SK-N-SH (cell line): ENCODE results near the gene RPP21. TPM values are rescaled to one million over a fixed set of nuclear protein-coding genes. Genes with fewer than 3 reads are reported as not detected.
A peak's percentile ranks its signal among the peaks of the same experiment; 100 is the strongest.

ENCODE experiments used
- CTCF ChIA-PET: fragments of 300-600, 350-600 bp; formaldehyde crosslinking; extraction: SDS; loops from one replicate; lab custom pipeline; 2021; lab: Yijun Ruan, JAX
- POLR2A ChIA-PET: fragments of 350-600 bp; sonication (Branson Sonifier 250); formaldehyde crosslinking; extraction: SDS; loops from one replicate; lab custom pipeline; 2020; ENCODE audit warnings: antibody characterized with exemption, inconsistent platforms; lab: Yijun Ruan, JAX
- DNase-seq: peaks from one replicate; pipeline ENCODE4 v3.0.0; 2012
- H2AFZ ChIP-seq: fragments of 200-600 bp; sonication (generic); 2 replicates; pipeline ENCODE4 v1.8.1; 2016; ENCODE audit warnings: antibody characterized with exemption, mild to moderate bottlenecking, low read depth
- H3F3A ChIP-seq: fragments of 200-600 bp; sonication (generic); replicated peaks from 2 replicates; pipeline ENCODE3; 2016; ENCODE audit warnings: antibody characterized with exemption, mild to moderate bottlenecking; ENCODE audit not compliant: insufficient read depth
- H3K27ac ChIP-seq, 2 experiments: fragments of 200-500 bp in 1 of 2; fragments of 200-600 bp in 1 of 2; sonication (Bioruptor generic) in 1 of 2; sonication (generic), shearing (Covaris generic) in 1 of 2; 2 replicates each; pipeline versions ENCODE4 v1.5.1 to v1.6.1; 2014 to 2016; ENCODE audit warnings: low read depth in 2 of 2, inconsistent platforms in 1 of 2, low read length in 1 of 2, mild to moderate bottlenecking in 1 of 2, mixed read lengths in 1 of 2
- H3K27me3 ChIP-seq: fragments of 200-600 bp; sonication (generic), shearing (Covaris generic); 2 replicates; pipeline ENCODE4 v1.6.1; 2016; ENCODE audit warnings: mixed run types; ENCODE audit not compliant: insufficient read depth
- H3K36me3 ChIP-seq, 2 experiments: fragments of 200-500 bp in 1 of 2; fragments of 200-600 bp in 1 of 2; sonication (Bioruptor generic) in 1 of 2; sonication (generic) in 1 of 2; replicated peaks in 1 of 2; 2 replicates each; pipeline versions ENCODE3 to v1.5.1; 2014 to 2016; ENCODE audit warnings: low read length in 1 of 2, mild to moderate bottlenecking in 1 of 2; ENCODE audit not compliant: insufficient read depth in 2 of 2, control insufficient read depth in 1 of 2
- H3K4me1 ChIP-seq, 2 experiments: fragments of 200-500 bp in 1 of 2; fragments of 200-600 bp in 1 of 2; sonication (Bioruptor generic) in 1 of 2; sonication (generic), shearing (Covaris generic) in 1 of 2; 2 replicates each; pipeline versions ENCODE4 v1.5.1 to v1.6.1; 2014 to 2016; ENCODE audit warnings: low read depth in 1 of 2, low read length in 1 of 2, mixed run types in 1 of 2; ENCODE audit not compliant: insufficient read depth in 2 of 2, control insufficient read depth in 1 of 2
- H3K4me2 ChIP-seq: fragments of 200-600 bp; sonication (generic), shearing (Covaris generic); 2 replicates; pipeline ENCODE4 v1.6.1; 2017; ENCODE audit warnings: mixed run types
- H3K4me3 ChIP-seq, 2 experiments: fragments of 200-500 bp in 1 of 2; fragments of 200-600 bp in 1 of 2; sonication (Bioruptor generic) in 1 of 2; sonication (generic), shearing (Covaris generic) in 1 of 2; 2 replicates each; pipeline versions ENCODE4 v1.5.1 to v1.8.1; 2014 to 2016; ENCODE audit warnings: low read depth in 2 of 2, inconsistent platforms in 1 of 2, low read length in 1 of 2, mild to moderate bottlenecking in 1 of 2, mixed read lengths in 1 of 2, moderate library complexity in 1 of 2
- H3K79me2 ChIP-seq: fragments of 200-600 bp; sonication (generic); 2 replicates; pipeline ENCODE4 v1.8.1; 2017; ENCODE audit warnings: mild to moderate bottlenecking; ENCODE audit not compliant: insufficient read depth
- H3K9ac ChIP-seq: fragments of 200-600 bp; sonication (generic); 2 replicates; pipeline ENCODE4 v1.6.1; 2017; ENCODE audit warnings: mixed run types
- H3K9me2 ChIP-seq: fragments of 200-600 bp; sonication (generic); 2 replicates; pipeline ENCODE4 v1.6.1; 2017; ENCODE audit warnings: mixed run types
- H3K9me3 ChIP-seq: fragments of 200-600 bp; sonication (generic); 2 replicates; pipeline ENCODE4 v1.6.1; 2017; ENCODE audit warnings: mixed run types, mild to moderate bottlenecking, moderate library complexity
- H4K20me1 ChIP-seq: fragments of 200-600 bp; sonication (generic); 2 replicates; pipeline ENCODE4 v1.6.1; 2017; ENCODE audit warnings: mild to moderate bottlenecking, mixed run types; ENCODE audit not compliant: insufficient read depth
- CHD2 ChIP-seq: fragments of 150-350 bp; IDR thresholded peaks from 2 replicates; pipeline ENCODE4 v1.6.1; 2018; ENCODE audit warnings: low read length; ENCODE audit not compliant: partially characterized antibody
- ELF1 ChIP-seq: IDR thresholded peaks from 2 replicates; pipeline ENCODE4 v1.4.0; 2012
- EP300 ChIP-seq, 2 experiments: IDR thresholded peaks; 2 replicates each; pipeline versions ENCODE4 v1.4.0 to v1.6.1; 2012; ENCODE audit warnings: borderline replicate concordance in 1 of 2, low read depth in 1 of 2, low read length in 1 of 2
- EZH2phosphoT487 ChIP-seq: fragments of 200-600 bp; sonication (generic); IDR thresholded peaks from 2 replicates; pipeline ENCODE4 v1.6.1; 2017; ENCODE audit warnings: low read depth, mixed run types, mild to moderate bottlenecking, antibody characterized with exemption, moderate library complexity, borderline replicate concordance
- FOSL2 ChIP-seq: IDR thresholded peaks from 2 replicates; pipeline ENCODE4 v1.4.0; 2012; ENCODE audit warnings: low read depth, mild to moderate bottlenecking, moderate library complexity, borderline replicate concordance
- FOXM1 ChIP-seq: IDR thresholded peaks from 2 replicates; pipeline ENCODE4 v1.4.0; 2012; ENCODE audit warnings: low read depth, mild to moderate bottlenecking
- GABPA ChIP-seq: IDR thresholded peaks from 2 replicates; pipeline ENCODE4 v1.4.0; 2012; ENCODE audit warnings: low read depth, mild to moderate bottlenecking
- GATA2 ChIP-seq: sonication (generic); formaldehyde crosslinking; IDR thresholded peaks from 2 replicates; pipeline ENCODE4 v1.5.0; 2020; ENCODE audit warnings: mild to moderate bottlenecking, missing genetic modification reagents
- JUND ChIP-seq: IDR thresholded peaks from 2 replicates; pipeline ENCODE4 v1.4.0; 2012
- MEF2A ChIP-seq: IDR thresholded peaks from 2 replicates; pipeline ENCODE4 v1.4.0; 2012; ENCODE audit warnings: low read depth, borderline replicate concordance
- POLR2AphosphoS5 ChIP-seq: IDR thresholded peaks from 2 replicates; pipeline ENCODE4 v1.6.1; 2012; ENCODE audit warnings: low read depth, low read length
- RAD21 ChIP-seq: IDR thresholded peaks from 2 replicates; pipeline ENCODE4 v1.6.1; 2012; ENCODE audit warnings: mild to moderate bottlenecking, low read length
- RXRA ChIP-seq: IDR thresholded peaks from 2 replicates; pipeline ENCODE4 v1.4.0; 2012; ENCODE audit warnings: low read depth, mild to moderate bottlenecking, borderline replicate concordance
- SMC3 ChIP-seq: IDR thresholded peaks from 2 replicates; pipeline ENCODE4 v1.6.1; 2012; ENCODE audit warnings: low read depth, low read length, improper control_type of control experiment
- TCF12 ChIP-seq: IDR thresholded peaks from 2 replicates; pipeline ENCODE4 v1.4.0; 2012
- TEAD4 ChIP-seq: IDR thresholded peaks from 2 replicates; pipeline ENCODE4 v1.4.0; 2012; ENCODE audit warnings: mild to moderate bottlenecking, borderline replicate concordance; ENCODE audit not compliant: insufficient read depth
- YY1 ChIP-seq: IDR thresholded peaks from 2 replicates; pipeline ENCODE4 v1.4.0; 2012; ENCODE audit warnings: low read depth, mild to moderate bottlenecking
- WGBS: methylation state at CpG from one replicate; pipeline ENCODE4 v1.1.6; 2017; ENCODE audit warnings: low lambda C conversion rate; 5-methylcytosine and 5-hydroxymethylcytosine counted together
- polyA plus RNA-seq, 3 experiments: library from polyadenylated mRNA; depleted of rRNA; stranded (reverse); fragments of >200 nt; gene quantifications; 2 replicates each; pipeline ENCODE4 v1.2.3, GENCODE V29; 2012
- TF ChIP-seq, protein P1 (sequence below): fragments of 150-350 bp; IDR thresholded peaks from 2 replicates; pipeline ENCODE4 v1.6.1; 2016; ENCODE audit warnings: mild to moderate bottlenecking, low read depth, low read length
- TF ChIP-seq, protein P2 (sequence below): IDR thresholded peaks from 2 replicates; pipeline ENCODE4 v1.4.0; 2012; ENCODE audit warnings: low read depth

The RPP21 gene
- polyA plus RNA-seq, 1 of the 3 experiments (the other 2 are of a cell fraction) = 108 TPM

DNA sequence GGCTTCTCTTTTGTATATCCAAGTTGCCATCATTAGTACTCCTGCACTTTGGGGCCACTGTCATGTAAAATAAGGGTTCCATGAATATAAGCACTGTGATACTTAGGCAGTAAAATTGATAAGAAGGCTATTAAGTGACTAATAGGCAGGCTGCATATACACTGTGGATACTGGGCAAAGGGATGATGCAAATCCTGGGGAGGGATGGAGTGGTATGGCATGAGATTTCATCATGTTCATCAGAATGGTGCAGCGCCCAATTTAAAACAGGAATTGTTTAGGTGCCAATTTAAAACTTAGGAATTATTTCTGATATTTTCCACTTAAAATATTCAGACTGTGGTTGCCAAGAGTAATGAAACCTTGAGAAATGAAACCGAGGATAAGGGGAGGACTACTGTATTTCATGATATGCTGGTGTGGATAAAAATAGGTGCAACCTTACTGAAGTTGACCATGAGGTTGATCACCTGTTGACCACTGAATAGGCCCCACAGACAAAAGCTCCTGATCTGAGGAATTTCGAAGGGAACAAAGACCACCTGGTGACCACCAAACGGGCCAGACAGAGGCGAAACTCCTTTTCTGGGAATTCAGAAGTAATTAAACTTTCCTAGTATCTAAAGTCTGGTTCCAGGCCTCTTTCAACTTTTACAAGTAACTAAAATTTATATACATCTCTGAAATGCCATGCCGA is 23.1 kb upstream of the RPP21 start:
- Histone ChIP-seq H4K20me1 (peaks cover 78% of the 10 kb centered on the region), H3F3A (peaks cover 4% of the 10 kb centered on the region), H3K4me2 (no peak overlapping the region), H3K9me3 (no peaks in the 10 kb centered on the region)
- POLR2A ChIA-PET = no interaction called here
- no peak for DNase-seq
- WGBS = 96% methylated on average over 6 of the region's 6 CpGs
- TF ChIP-seq YY1 (no peak), MEF2A (no peak), CHD2 (no peak), JUND (no peak), ELF1 (no peak), GATA2 (CRISPR knock-in tag) (no peak), RAD21 (no peak), GABPA (no peak), TEAD4 (no peak), FOSL2 (no peak), POLR2AphosphoS5 (no peak), EZH2phosphoT487 (no peak)
- TF ChIP-seq, protein P1, sequence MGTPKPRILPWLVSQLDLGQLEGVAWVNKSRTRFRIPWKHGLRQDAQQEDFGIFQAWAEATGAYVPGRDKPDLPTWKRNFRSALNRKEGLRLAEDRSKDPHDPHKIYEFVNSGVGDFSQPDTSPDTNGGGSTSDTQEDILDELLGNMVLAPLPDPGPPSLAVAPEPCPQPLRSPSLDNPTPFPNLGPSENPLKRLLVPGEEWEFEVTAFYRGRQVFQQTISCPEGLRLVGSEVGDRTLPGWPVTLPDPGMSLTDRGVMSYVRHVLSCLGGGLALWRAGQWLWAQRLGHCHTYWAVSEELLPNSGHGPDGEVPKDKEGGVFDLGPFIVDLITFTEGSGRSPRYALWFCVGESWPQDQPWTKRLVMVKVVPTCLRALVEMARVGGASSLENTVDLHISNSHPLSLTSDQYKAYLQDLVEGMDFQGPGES = no peak
- TF ChIP-seq, all 33 proteins: peak for 0
- H3K36me3 ChIP-seq = peaks cover 12 to 15% of the 10 kb centered on the region in 2 experiments
- no peaks in the 10 kb centered on the region for H3K27me3 ChIP-seq
- H3K4me1 ChIP-seq = peaks cover 3 to 7% of the 10 kb centered on the region in 2 experiments; a peak in 2 of 4 replicates
- CTCF ChIA-PET = interaction anchor here (1.3 kb wide), 2 partner anchors 84 to 103 kb away, joined by 3 to 4 read pairs; no protein-coding TSS in a partner anchor
- H2AFZ ChIP-seq = no peak overlapping the region
- peaks cover 93% of the 10 kb centered on the region for H3K79me2 ChIP-seq
- no peak overlapping the region for H3K27ac ChIP-seq
- no peaks in the 10 kb centered on the region for H3K9me2 ChIP-seq
- H3K9ac ChIP-seq = no peak overlapping the region
- H3K4me3 ChIP-seq = no peak overlapping the region

GRCh38 chr6:30322527-30323501 is 22.1 kb upstream of the RPP21 start:
- POLR2A ChIA-PET = no interaction called here

More at GRCh38 chr6:30322527-30323501, 22.1 kb upstream of the RPP21 start:
- peaks cover 4% of the 10 kb centered on the region for H3F3A ChIP-seq
- peaks cover 88% of the 10 kb centered on the region for H3K79me2 ChIP-seq
- no peak overlapping the region for H2AFZ ChIP-seq
- peaks cover 5 to 7% of the 10 kb centered on the region in 2 experiments; a peak in 2 of 4 replicates for H3K4me1 ChIP-seq
- H3K9me3 ChIP-seq = no peaks in the 10 kb centered on the region
- H3K4me2 ChIP-seq = 0 out of 2 replicates have a peak overlapping the region, but pooled peaks have one; percentile 6
- no peak overlapping the region for H3K9ac ChIP-seq
- H4K20me1 ChIP-seq = peaks cover 68% of the 10 kb centered on the region
- no peak overlapping the region for H3K27ac ChIP-seq
- peaks cover 8 to 14% of the 10 kb centered on the region in 2 experiments for H3K36me3 ChIP-seq
- CTCF ChIA-PET = interaction anchor here (1.3 kb wide), 2 partner anchors 85 to 104 kb away, joined by 3 to 4 read pairs; no protein-coding TSS in a partner anchor
- TF ChIP-seq EP300 (IDR thresholded peaks at IDR 0.05; ENCODE audit: borderline replicate concordance in 1 of 2, low read depth in 1 of 2, low read length in 1 of 2) (no peak), FOXM1 (no peak), FOSL2 (no peak), SMC3 (no peak), RXRA (no peak), TCF12 (no peak)
- TF ChIP-seq, protein P2, sequence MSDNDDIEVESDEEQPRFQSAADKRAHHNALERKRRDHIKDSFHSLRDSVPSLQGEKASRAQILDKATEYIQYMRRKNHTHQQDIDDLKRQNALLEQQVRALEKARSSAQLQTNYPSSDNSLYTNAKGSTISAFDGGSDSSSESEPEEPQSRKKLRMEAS = no peak
- H3K9me2 ChIP-seq = no peaks in the 10 kb centered on the region
- WGBS = 91% methylated on average over 20 of the region's 20 CpGs
- H3K4me3 ChIP-seq = no peak overlapping the region
- H3K27me3 ChIP-seq = no peaks in the 10 kb centered on the region
- no peak for DNase-seq
